Activated T-helper 1 cell treated with Interleukin-2 at 50 U/mL for 16 hours (primary cell): ENCODE measurements around the gene DLG4.
A peak's percentile ranks its signal among the peaks of the same experiment; 100 is the strongest.

Experiments used
- DNase-seq: peaks from one replicate; pipeline ENCODE4 v3.0.0-alpha.2; 2020; ENCODE audit warnings: low read depth

Gene DLG4

DNA sequence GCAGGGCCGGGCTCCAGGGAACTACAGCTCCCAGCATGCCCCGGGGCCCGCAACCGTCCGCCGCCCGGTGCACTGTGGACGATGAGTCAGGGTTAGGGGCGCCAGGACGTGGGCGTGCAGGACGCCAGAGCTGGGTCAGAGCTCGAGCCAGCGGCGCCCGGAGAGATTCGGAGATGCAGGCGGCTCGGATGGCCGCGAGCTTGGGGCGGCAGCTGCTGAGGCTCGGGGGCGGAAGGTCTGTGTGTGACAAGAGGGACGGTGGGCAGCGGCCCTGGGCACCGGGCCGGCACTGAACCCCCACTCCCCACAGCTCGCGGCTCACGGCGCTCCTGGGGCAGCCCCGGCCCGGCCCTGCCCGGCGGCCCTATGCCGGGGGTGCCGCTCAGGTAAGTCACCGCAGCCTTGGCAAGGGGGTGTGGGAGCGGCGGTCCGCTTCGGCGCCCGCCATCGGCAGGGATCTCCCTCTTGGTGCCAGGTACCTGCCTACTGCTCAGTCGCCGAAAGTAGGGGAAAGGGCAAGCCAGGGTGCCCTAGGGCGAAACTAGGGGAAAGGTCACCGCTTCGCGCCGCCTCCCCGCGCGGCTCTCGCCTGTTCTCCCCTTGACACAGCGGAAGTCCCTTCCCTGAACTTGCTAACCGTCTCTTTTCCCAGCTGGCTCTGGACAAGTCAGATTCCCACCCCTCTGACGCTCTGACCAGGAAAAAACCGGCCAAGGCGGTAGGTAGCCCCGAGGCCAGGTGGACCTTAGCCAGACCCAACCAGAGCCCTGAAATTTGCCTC, at the start of gene DLG4, which contains the start of gene ACADVL:
TSS of gene DLG4 (minus strand) at position 25 of the 781 bp plus-strand sequence.
TSS of gene ACADVL (plus strand) at position 127 of the 781 bp plus-strand sequence. CDS start at position 174, 47 bp downstream.
- peak; percentile 59 for DNase-seq

GRCh38 chr17:7266784-7267183, 47.1 kb upstream of the DLG4 start:
- DNase-seq, result no peak

DNA sequence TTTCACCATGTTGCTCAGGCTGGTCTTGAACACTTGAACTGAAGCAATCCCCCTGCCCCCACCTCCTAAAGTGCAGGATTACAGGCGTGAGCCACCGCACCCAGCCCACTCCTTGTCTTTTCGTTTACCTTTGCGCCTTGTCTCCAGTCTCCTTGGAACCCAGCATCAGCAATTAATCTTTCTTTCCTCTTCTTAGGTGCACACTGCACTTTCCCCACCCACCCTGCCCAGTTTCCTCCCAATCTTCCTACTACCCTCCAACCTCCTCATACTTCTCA, 44.1 kb upstream of the DLG4 start:
- DNase-seq, result no peak

DNA sequence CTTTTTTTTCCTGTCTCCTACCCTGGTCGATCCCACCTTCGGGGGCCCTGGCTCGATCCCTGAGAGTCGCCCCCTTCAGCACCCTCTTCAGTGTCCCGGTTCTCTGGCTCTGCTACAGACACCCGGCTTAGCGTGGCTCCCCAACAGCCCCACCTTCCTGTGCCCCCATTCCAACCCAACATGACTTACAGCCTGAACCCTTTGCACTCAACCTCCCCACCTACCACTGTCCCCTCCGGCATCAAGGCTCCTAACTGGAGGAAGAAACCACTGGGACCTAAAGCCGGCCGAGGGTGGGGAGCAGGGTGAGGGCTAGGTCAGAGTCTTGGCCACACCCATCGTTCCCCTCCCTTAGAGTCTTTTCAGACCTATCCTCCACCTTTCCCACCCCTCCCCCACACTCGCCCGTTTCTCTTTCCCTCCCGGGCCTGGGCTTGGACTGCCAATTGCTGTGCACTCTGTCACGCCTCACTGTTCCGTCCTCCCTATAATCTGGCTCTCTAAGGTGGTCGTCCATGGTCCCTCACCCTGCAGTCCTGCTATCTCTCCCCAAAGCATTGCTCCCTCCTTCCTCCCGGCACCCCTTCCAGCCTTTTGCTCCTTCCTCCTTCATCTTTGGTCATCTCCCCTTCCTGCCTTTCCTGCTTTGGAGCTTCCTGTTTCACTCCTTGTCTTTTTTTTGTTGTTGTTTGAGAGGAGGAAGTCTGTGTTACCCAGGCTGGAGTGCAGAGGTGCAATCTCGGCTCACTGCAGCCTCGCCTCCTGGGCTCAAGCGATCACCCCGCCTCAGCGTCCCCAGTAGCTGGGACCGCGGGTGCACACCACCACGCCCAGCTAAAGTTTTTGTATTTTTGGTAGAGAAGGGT, 43.5 kb upstream of the DLG4 start:
- DNase-seq, result no peak

GRCh38 chr17:7262192-7262934, 42.7 kb upstream of the DLG4 start, which contains the start of gene CLDN7:
TSS of gene CLDN7 (minus strand) at chr17:7262478. CDS start at chr17:7262043, 435 bp downstream.
- no peak for DNase-seq

GRCh38 chr17:7261379-7262191, 41.9 kb upstream of the DLG4 start:
- DNase-seq, result no peak

DNA sequence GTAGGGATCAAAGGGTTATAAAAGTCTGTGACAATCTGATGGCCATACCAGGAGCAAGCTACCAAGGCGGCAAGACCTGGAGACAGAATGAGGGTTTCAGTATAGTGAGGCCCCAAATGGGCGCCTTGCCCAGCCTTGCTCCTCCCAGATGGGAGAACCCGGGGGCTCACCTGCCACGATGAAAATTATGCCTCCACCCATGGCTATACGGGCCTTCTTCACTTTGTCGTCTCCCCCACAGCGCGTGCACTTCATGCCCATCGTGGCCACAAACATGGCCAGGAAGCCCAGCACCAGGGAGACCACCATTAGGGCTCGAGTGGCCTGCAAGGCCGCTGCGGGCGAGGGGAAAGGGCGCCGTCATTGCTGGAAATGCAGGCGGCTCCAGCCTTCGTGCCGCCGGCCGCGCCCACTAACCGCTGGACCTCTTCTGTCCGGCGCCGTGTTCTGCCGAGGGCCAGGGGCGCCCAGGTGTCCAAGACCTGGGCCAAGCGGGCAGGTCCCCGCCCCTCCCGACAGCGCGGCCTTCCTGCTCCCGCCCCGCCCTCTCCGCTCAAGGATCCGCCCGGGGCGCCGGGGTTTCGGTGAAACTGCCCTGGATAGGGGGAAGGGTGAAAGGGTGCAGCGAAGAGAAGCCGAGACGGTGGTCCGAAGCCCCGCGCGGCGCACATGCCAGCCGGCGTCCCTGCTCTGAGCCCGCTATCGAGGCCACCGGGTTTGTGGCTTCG, 41.2 kb upstream of the DLG4 start:
- DNase-seq, result no peak

DNA sequence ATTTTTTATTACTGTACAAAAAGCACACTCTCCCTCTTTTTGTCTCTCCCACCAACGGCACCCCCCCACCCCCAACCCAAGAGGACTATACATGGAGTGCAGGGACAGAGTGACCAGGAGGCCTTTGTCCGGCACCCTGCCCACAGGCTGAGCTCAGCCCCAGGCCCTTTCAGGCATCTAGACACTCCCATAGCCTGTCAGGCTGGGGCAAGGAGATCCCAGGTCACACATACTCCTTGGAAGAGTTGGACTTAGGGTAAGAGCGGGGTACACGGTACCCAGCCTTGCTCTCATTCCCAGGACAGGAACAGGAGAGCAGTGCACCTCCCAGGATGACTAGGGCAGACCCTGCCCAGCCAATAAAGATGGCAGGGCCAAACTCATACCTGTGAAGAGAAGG, 40.5 kb upstream of the DLG4 start:
- no peak for DNase-seq

DNA sequence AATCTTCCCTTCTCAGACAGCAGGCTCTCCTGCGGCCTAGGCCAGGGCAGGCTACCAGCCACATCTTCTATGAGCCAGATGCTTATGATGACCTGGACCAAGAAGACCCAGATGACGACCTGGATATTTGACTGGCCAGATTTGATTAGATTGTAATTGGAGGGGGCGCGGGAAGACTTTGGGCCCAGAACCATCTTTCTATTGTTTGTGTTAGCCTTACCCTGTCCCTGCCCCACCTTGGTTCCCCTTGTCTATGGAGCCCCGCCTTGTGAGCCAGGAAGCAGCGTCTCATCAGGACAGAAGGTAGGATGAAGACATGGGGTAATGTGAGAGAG, 39.9 kb upstream of the DLG4 start:
- DNase-seq, result no peak

DNA sequence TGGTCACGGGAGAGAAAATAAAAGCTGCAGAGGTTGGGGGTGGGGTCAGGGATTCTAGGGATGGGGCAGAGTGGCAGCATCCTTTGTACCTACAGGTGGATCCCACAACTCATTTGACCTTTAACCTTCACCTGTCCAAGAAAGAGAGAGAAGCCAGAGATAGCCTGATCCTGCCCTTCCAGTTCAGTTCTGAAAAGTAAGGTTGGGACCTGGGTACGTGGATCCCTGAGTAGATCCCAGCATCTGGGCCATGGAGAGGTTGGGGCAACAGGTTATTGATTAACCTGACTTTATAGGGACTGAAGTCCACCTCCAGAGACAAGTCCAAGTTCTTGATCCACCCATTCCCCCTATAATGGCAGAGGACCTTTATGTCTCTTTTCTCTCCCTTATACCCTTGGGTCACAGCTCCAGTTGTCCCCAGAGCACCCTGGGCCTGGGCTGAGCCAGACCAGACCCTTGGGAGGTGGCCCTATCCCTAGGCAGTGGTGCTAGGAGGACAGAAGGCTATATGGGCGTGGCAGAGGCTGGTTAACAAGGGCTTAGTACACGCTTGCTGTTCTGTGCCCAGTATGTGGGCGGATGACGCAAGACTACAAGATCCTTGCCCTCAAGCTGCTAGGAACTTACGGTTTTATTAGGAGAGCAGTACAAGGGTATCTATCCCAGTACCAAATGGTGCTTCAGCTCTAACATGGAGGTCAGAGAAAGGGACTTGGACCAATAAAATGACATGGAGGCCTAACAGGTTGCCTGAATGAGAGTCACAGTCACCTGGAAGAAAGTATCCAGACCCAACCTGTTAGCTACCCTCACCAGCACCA, 39.3 kb upstream of the DLG4 start:
- DNase-seq, result no peak

GRCh38 chr17:7256766-7257456, 37.3 kb upstream of the DLG4 start:
- DNase-seq, result no peak

- no peak for DNase-seq
Observed at GRCh38 chr17:7254511-7254910, 34.9 kb upstream of the DLG4 start.

DNA sequence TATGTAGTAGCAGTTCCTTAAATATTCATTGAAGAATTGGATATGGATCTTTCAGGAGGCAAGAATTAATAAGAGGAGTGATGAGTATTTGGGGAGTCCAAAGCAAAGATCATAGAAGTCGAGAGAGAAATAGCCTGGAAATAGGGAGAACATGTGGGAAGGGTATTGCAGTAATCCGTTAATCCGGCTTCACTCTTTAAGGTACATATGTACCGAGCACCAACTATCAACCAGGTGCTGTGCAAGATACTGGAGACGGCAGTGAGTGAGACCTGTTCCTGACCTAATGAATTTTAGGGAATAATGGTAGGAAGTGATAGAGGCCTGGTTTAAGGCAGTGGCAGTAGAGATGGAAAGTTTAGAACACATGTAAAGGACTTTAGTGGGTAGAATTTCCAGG, 33.4 kb upstream of the DLG4 start:
- no peak for DNase-seq

DNA sequence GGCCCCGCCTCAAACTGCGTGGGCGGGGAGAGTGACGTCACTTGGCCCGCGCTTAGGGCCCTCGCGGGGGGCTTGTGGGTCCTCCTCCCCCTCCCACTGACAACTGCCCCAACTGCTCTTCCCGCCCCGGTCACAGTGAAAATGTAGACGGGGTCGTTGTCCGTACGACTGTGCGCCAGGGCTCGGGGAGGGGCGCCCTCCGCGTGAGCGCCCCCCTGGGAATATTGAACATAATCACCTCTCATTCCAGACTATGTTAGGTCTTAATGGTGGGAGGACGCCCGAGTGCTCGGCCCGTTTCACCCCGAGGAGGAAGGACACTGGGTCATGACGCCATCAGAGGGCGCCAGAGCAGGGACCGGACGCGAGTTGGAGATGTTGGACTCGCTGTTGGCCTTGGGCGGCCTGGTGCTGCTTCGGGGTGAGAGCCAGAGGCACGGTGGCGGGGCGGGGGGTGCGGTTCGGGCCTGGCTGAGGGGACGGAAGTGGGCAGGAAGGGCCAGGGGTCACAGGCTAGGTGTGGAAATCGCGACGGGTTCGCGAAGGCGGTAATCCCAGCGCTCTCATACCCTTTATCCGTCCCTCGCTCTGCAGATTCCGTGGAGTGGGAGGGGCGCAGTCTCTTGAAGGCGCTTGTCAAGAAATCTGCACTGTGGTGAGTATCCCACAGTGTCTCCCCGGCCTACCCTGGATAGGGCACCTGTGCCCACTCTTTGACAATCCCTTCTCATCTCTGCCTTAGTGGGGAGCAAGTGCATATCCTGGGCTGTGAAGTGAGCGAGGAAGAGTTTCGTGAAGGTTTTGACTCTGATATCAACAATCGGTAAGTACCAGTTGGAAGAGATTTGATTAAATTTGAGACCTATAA, 32.8 kb upstream of the DLG4 start, which contains the start of gene ELP5:
TSS of gene ELP5 (plus strand) at position 40 of the 868 bp plus-strand sequence. CDS start at position 376, 336 bp downstream.
- DNase-seq, result peak; percentile 73

GRCh38 chr17:7251661-7252175, 32.1 kb upstream of the DLG4 start, which contains the start of gene CTDNEP1:
TSS of gene CTDNEP1 (minus strand) at chr17:7251734. CDS start at chr17:7251296, 438 bp downstream.
- peak; percentile 98 for DNase-seq

DNA sequence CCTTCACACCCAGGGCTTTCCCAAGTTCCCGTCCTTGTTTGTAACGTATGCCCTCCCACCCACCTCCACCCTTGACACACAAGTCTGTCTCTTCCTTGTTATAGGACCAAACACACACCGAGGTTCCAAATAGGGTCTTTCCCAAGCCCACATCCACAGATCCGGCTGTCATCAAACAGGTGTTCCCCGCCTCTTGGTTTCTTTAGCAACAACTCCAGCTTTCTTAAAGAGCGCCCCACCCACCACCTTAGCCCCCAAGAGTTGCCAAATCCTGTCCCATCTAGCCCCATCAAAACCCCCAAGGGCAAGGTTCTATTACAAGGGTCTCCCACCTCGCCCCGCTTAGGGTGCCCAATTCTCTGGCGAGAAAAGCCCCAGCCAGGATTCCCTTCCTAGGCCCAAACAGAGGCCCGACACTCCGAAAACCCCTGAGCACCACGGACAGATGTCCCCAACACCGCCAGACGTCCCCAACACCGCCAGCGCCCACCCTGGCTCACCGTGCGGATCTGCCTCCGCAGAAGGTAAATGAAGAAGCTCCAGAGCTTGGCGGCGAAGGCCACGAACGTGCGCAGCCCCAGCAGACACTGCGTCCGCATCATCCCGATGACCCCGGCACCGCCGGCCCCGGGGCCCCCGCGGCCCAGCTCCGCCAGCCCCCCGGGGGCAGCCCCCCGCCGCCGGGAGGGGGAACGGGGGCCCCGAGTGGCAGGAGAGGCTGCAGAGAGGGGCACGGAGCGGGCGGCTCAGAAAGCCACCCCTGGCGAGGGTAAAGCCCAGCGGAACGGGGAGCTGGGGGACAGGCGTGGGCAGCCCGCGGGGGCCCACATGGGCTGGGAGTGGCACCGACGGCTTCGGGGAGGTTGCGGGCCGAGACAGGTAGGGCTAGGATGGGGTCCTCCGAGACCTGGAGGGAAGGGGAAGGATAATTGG, 31.3 kb upstream of the DLG4 start:
- DNase-seq, result no peak

DNA sequence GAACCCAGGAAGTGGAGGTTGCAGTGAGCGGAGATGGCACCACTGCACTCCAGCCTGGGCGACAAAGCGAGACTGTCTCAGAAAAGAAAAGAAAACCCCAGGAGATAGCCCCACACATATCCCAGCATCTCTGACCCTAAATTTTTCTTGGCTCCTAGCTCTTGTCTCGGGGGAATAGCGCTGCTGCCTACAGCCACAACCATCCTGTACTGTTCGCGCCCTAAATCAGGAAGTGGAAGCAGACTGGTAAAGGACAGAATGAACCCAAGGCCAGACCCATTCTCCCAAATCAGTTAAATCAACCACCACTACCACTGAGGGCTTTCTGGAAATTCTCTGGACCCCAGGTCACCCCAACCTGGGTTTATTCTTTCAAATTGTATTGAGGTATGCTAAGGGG, 30.2 kb upstream of the DLG4 start:
- DNase-seq, result no peak
